GM19328 (cell line): ENCODE results near the gene ENPP4.
"Not testable (repeated sequence)": the region's sequence is repeated elsewhere in the genome, so short reads cannot be mapped to it uniquely, and the experiment has no call there.

Experiments used
- ATAC-seq: cut with Tn5 transposase; IDR thresholded peaks from one replicate; pipeline ENCODE4 v1.9.1; 2021; ENCODE audit warnings: mild to moderate bottlenecking, moderate library complexity; ENCODE audit not compliant: unreplicated experiment

ENPP4 gene

DNA sequence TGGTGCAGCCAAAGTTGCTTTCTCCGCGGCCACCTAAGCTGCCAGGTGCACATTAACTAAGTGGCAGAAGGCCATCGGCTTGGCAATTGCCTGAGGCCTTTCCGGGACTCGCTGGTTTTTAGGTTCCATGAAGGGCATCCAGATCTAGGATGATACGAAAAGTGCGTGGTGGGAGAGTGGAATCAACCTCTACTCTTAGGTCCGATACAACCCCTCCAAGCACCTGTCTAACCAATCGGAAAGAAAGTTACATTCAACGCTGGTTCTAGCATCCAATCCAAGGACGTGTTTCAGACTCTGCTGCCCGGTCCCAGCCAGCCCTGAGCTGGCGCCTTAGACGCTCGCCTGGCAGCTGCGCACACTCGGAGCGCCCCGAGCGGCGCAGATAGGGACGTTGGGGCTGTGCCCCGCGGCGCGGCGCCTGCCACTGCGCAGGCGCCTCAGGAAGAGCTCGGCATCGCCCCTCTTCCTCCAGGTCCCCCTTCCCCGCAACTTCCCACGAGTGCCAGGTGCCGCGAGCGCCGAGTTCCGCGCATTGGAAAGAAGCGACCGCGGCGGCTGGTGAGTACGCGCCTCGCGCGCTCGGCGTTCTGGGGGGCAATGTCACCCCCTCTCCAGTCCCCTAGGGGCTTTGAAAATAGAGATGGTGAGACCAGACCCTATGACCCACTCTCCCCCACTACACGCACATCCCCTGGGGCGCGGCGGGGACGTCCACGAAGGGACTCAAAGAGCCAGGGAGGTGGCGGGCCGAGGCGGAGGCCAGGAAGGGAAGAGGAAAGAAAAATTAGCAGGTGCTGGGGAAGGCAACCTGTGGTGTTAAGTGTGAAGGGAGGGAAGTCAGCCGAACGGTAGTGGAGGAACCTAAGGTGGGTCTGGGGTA is at the start of gene ENPP4:
TSS of gene ENPP4 (plus strand) at position 361 of the 883 bp plus-strand sequence. CDS start 9,595 bp downstream, outside the sequence.
- ATAC-seq: peak; percentile 98

DNA sequence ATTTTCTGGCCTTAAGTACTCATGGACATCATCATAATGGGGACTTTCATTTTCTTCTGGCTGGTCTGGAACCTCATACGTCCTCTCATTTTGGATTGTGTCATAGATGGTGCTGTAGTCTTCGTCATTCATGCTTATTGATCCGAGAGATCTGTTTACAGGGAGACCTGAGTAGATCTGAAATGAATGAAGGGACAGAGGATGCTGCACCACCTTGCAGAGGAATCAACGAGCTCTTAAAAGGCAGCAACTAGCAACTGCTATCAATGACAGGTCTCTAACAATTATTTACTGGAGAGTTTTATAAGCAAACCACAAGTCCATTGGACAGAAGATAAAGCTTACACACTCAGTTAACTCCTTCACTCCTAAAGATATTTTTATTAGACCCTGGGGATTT is 49.7 kb upstream of the ENPP4 start:
- no peak for ATAC-seq

- ATAC-seq: not testable (repeated sequence)
Measured at GRCh38 chr6:46085688-46086087, 44.1 kb upstream of the ENPP4 start.

DNA sequence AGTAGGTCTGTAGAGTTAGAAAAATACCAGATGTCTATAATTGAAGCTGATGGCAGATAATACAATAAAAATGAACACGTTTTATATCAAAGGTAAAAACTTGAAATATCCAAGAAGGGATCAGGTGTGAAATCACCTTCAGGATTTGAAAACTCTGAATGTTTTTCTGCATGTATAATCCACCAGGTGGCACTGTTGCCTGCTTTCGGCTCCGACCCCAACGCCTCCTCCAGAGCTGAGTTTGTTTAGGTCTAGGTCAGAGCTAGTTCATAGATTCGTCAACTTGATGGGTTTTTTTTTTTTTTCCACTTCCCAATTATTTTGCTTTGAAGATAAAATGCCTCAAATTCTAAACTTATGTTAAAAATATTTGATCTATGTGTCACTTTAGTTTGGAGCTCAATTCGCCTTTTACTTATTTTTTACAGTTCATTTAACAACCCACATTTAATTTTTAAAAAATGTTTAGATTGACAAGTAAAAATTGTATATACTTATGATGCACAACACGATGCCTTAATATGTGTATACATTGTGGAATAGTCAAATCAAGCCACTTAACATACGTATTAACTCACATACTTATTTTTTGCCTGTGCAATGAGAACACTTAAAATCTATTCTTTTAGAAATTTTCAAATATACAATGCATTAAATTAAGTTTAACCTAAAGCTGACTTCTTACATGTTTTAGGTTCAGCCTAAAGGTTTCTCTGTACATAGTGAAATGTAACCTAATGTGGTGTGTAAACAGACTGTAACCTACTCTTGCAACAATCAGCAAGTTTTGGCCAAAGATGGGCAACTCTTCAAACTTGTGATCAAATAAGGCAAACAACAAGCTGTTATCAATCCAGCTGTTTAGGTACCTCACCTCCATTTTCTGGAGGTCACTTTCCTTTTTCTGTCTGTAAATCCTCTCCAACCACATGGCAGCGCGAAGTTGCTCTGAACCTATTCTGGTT is 39.4 kb upstream of the ENPP4 start:
- no peak for ATAC-seq

- ATAC-seq: no peak
Measured at GRCh38 chr6:46091080-46091478, 38.7 kb upstream of the ENPP4 start.

- ATAC-seq: no peak
Measured at GRCh38 chr6:46095251-46095650, 34.5 kb upstream of the ENPP4 start.

DNA sequence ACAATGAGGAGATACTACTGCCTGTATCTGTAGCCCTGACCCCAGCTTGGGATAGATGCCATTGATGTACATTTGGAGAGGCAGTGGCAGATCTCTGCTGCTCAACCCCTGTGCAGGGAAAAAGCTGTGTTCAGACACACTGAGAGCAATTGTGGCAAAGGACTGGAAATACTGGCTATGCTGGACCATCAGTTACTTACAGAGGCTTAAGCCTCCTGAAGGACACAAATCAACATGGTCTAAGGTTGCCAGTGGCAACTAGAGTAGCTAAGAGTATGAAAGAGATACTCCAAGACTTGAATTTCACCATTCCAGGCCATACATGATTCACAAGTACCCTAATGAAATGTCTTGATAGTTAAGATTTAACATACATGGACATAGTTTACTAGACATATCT is 32.4 kb upstream of the ENPP4 start:
- ATAC-seq: no peak

- ATAC-seq: no peak
Measured at GRCh38 chr6:46098678-46099077, 31.1 kb upstream of the ENPP4 start.

- no peak for ATAC-seq
Measured at GRCh38 chr6:46099952-46100351, 29.8 kb upstream of the ENPP4 start.

GRCh38 chr6:46102123-46102522 is 27.7 kb upstream of the ENPP4 start:
- ATAC-seq: no peak

- no peak for ATAC-seq
Measured at GRCh38 chr6:46103441-46104115, 26.2 kb upstream of the ENPP4 start.

GRCh38 chr6:46104209-46104608 is 25.6 kb upstream of the ENPP4 start:
- ATAC-seq: no peak

DNA sequence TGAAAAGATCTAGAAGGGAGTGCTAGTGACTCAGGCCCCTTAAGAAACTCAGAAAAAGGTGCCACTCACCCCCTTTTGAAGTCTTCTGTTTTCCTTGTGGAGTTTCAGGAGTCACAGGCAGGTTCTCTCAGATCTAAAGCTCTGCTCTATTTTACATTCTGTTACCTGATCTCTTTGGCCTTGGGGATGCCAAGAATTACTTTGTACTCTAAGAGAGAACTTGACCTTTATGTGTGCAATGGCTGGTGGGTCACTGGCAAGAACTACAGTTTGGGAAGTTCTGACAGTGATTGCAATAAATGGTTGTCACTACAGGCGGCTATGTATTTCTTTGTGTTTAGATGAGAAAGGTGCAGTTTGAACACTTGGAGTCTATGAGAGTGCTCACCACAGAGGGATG is 24.2 kb upstream of the ENPP4 start:
- no peak for ATAC-seq

DNA sequence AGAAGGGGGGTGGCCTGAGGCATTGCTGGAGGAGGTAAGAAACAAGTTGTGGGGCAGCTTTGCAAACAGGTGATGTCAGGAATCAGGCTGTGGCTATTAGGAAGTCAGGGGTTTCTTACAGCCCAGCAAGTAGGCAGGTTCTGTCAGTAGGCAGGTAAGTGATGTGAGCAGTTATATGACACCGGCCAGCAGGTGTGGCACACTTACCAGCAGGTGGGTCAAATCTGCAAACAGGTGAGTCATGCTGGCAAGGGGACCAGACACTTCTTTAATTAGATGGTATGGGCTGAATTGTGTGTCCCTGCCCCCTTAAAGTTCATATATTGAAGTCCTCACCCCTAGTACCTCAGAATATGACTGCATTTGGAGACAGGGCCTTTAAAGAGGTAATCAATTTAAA is 16.4 kb upstream of the ENPP4 start:
- ATAC-seq: no peak

DNA sequence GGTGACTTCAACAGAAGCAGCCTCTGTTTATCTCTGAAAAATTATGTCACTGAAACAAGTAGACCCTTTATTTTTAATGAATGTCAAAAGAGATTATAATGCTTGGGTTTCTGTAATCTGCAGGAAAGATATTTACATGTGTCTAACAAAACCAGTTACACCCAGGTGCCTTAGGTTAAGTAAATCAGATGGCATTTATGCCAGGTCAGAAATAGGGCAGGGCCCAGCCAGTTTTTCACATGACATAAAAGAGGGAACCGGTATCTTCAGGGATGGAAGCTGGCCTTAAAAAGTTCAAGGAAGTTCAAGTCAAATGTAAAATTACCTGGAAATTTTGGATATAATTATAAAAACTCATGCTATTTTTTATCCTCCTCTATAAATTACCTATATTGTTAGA is 14.2 kb upstream of the ENPP4 start:
- no peak for ATAC-seq

DNA sequence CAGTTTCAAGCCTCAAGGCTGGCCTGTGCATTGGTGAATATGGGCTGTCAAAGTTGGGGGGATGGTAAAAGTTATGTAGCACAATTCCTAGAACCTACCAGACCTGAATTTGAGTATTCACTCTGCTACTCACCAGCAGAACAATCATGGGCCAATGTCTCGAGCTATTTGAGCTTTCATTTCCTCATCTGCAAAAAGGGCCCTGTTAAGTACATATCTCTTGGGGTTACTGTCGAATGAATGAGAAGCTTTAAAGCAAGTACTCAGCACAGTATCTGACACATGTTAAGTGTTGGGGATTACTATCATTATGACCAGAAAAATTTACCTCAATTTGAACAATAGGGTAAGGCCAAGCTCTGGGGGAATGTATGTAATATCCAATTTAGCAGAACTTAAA is 13.5 kb upstream of the ENPP4 start:
- ATAC-seq: no peak

DNA sequence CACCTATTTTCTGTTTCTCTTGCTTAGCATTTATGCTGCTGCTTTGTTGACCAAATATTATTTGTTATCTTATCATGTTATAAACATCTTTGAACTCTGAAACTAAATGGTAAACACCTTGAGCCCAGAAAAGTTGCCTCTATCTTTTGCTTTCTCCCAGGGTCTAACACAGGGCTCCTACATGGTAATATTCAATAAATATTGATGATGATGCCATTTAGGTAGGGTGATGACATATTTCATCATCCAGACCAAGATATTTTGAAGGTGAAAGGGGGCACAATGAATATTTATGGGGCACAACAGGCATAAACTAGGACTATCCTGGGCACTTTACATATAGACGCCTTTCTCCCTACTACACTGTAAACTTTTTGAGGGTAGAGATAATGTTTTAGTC is 11.6 kb upstream of the ENPP4 start:
- ATAC-seq: no peak

- ATAC-seq: no peak
Measured at GRCh38 chr6:46118836-46119235, 11.0 kb upstream of the ENPP4 start.

- ATAC-seq: not testable (repeated sequence)
Measured at GRCh38 chr6:46119679-46120078, 10.1 kb upstream of the ENPP4 start.

- ATAC-seq: no peak
Measured at GRCh38 chr6:46128476-46128875, 1.3 kb upstream of the ENPP4 start.

GRCh38 chr6:46129291-46129628 is 529 bp upstream of the ENPP4 start:
- ATAC-seq: peak; percentile 4
